ENCODE data around the gene FOXJ1. TPM values are rescaled to one million over a fixed set of nuclear protein-coding genes. Genes with fewer than 3 reads are reported as not detected.
A peak's percentile ranks its signal among the peaks of the same experiment; 100 is the strongest.

Gene FOXJ1
- total and polyA plus RNA-seq, 2 of the 13 experiments (the other 11 are each of a cell fraction or from before 2014, with no cell fraction given), result 0.98 to 1.6 TPM

DNA sequence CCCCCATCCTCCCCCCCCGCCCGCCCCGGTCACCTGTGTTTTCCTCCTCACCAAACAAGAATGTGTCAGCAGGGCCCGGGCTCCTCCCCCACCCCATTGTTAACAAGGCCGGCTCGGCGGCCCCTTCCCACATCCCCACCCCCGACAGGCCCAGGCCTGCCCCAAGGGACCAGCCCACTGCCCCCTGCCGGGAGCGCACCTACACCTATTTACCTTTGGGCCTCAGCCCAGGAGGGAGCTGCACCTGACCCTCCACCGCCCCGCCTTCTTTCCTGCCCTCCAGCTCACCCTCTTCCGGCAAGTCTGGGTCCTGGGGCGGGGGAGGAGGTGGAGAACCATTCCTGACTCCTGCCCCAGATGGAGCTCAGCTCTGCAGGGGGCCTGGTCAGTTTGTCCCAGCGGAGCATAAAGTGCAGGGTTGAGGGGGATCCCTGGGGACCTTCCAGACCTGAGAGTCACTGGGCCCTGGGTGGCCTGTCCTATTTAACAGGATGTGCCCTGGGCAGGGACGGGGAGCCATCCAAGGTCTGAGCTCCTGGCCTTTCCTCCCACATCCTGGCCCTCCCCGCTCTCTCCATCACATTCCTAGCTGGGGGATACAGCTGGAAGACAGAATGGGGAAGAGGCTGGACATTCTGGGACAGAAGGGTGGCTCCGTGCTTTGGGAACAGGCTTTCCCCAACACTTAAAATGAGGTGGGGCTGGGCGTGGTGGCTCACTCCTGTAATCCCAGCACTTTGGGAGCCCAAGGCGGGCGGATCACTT, 8.3 kb downstream of the FOXJ1 start (continued):
- TF ChIP-seq, protein P1, sequence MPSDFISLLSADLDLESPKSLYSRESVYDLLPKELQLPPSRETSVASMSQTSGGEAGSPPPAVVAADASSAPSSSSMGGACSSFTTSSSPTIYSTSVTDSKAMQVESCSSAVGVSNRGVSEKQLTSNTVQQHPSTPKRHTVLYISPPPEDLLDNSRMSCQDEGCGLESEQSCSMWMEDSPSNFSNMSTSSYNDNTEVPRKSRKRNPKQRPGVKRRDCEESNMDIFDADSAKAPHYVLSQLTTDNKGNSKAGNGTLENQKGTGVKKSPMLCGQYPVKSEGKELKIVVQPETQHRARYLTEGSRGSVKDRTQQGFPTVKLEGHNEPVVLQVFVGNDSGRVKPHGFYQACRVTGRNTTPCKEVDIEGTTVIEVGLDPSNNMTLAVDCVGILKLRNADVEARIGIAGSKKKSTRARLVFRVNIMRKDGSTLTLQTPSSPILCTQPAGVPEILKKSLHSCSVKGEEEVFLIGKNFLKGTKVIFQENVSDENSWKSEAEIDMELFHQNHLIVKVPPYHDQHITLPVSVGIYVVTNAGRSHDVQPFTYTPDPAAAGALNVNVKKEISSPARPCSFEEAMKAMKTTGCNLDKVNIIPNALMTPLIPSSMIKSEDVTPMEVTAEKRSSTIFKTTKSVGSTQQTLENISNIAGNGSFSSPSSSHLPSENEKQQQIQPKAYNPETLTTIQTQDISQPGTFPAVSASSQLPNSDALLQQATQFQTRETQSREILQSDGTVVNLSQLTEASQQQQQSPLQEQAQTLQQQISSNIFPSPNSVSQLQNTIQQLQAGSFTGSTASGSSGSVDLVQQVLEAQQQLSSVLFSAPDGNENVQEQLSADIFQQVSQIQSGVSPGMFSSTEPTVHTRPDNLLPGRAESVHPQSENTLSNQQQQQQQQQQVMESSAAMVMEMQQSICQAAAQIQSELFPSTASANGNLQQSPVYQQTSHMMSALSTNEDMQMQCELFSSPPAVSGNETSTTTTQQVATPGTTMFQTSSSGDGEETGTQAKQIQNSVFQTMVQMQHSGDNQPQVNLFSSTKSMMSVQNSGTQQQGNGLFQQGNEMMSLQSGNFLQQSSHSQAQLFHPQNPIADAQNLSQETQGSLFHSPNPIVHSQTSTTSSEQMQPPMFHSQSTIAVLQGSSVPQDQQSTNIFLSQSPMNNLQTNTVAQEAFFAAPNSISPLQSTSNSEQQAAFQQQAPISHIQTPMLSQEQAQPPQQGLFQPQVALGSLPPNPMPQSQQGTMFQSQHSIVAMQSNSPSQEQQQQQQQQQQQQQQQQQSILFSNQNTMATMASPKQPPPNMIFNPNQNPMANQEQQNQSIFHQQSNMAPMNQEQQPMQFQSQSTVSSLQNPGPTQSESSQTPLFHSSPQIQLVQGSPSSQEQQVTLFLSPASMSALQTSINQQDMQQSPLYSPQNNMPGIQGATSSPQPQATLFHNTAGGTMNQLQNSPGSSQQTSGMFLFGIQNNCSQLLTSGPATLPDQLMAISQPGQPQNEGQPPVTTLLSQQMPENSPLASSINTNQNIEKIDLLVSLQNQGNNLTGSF (CRISPR knock-in tag; IDR thresholded peaks at IDR 0.05), result no peak
- TF ChIP-seq ERF (CRISPR knock-in tag; IDR thresholded peaks at IDR 0.05), result no peak
- TF ChIP-seq ZFX (CRISPR knock-in tag; IDR thresholded peaks at IDR 0.05; ENCODE audit: low read depth), result peak; percentile 76
- TF ChIP-seq, protein P2, sequence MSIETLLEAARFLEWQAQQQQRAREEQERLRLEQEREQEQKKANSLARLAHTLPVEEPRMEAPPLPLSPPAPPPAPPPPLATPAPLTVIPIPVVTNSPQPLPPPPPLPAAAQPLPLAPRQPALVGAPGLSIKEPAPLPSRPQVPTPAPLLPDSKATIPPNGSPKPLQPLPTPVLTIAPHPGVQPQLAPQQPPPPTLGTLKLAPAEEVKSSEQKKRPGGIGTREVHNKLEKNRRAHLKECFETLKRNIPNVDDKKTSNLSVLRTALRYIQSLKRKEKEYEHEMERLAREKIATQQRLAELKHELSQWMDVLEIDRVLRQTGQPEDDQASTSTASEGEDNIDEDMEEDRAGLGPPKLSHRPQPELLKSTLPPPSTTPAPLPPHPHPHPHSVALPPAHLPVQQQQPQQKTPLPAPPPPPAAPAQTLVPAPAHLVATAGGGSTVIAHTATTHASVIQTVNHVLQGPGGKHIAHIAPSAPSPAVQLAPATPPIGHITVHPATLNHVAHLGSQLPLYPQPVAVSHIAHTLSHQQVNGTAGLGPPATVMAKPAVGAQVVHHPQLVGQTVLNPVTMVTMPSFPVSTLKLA (IDR thresholded peaks at IDR 0.05), result no peak
- TF ChIP-seq, protein P3, sequence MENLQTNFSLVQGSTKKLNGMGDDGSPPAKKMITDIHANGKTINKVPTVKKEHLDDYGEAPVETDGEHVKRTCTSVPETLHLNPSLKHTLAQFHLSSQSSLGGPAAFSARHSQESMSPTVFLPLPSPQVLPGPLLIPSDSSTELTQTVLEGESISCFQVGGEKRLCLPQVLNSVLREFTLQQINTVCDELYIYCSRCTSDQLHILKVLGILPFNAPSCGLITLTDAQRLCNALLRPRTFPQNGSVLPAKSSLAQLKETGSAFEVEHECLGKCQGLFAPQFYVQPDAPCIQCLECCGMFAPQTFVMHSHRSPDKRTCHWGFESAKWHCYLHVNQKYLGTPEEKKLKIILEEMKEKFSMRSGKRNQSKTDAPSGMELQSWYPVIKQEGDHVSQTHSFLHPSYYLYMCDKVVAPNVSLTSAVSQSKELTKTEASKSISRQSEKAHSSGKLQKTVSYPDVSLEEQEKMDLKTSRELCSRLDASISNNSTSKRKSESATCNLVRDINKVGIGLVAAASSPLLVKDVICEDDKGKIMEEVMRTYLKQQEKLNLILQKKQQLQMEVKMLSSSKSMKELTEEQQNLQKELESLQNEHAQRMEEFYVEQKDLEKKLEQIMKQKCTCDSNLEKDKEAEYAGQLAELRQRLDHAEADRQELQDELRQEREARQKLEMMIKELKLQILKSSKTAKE (CRISPR knock-in tag; IDR thresholded peaks at IDR 0.05; ENCODE audit: borderline replicate concordance), result peak; percentile 88
- TF ChIP-seq ZNF296 (CRISPR knock-in tag; conservative IDR thresholded peaks at IDR 0.05), result no peak
- no peak for TF ChIP-seq KIAA2018 (CRISPR knock-in tag; IDR thresholded peaks at IDR 0.05; ENCODE audit: borderline replicate concordance)
- no peak for TF ChIP-seq CHCHD3 (CRISPR knock-in tag; IDR thresholded peaks at IDR 0.05)
- TF ChIP-seq, protein P4, sequence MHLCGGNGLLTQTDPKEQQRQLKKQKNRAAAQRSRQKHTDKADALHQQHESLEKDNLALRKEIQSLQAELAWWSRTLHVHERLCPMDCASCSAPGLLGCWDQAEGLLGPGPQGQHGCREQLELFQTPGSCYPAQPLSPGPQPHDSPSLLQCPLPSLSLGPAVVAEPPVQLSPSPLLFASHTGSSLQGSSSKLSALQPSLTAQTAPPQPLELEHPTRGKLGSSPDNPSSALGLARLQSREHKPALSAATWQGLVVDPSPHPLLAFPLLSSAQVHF (CRISPR knock-in tag; IDR thresholded peaks at IDR 0.05), result no peak
